SK-N-MC (cell line): ENCODE data around the gene ZDHHC13.

Experiments
- EZH2 ChIP-seq: fragments of 200-600 bp; sonication (generic); IDR thresholded peaks from one replicate; pipeline ENCODE4 v1.6.1; 2017; ENCODE audit warnings: antibody characterized with exemption
- FOXP2 ChIP-seq: optimal IDR thresholded peaks from 2 replicates; pipeline ENCODE3; 2011; ENCODE audit warnings: mild to moderate bottlenecking, moderate library complexity; ENCODE audit not compliant: insufficient read depth; ENCODE audit errors: extremely low read length, control extremely low read depth
- POLR2AphosphoS5 ChIP-seq: IDR thresholded peaks from 2 replicates; pipeline ENCODE4 v1.6.1; 2012; ENCODE audit warnings: mild to moderate bottlenecking, low read depth, low read length, borderline replicate concordance

GRCh38 chr11:19075636-19076035 is 41.3 kb upstream of the ZDHHC13 start:
- TF ChIP-seq EZH2 (no peak), POLR2AphosphoS5 (no peak), FOXP2 (no peak)
